HG02884 (cell line): ENCODE measurements around the gene RAB1A.

Experiments
- ATAC-seq: cut with Tn5 transposase; IDR thresholded peaks from one replicate; pipeline ENCODE4 v1.9.1; 2021; ENCODE audit warnings: mild to moderate bottlenecking, moderate library complexity; ENCODE audit not compliant: unreplicated experiment

RAB1A gene

GRCh38 chr2:65040400-65041261 lies 89.3 kb downstream of the RAB1A start:
- ATAC-seq: no peak

DNA sequence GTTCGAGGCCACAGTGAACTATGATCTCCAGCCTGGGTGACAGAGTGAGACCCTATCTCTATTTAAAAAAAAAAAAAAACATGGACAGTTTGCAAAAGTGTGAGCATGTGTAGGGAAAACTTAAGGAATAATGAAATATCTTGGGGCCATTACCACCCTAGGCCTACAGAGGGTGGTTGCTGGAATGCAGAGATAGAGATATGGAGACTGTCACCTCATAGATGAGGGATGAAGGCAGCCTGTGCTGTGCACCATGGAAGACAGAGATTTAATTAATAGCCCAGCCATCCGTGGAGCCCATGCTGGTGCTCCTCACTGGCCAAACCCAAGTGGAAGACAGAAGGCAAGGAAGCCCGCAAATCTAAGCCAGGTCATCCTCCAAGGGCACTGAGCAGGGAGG lies 90.3 kb downstream of the RAB1A start:
- ATAC-seq: no peak

GRCh38 chr2:65037178-65037577 lies 92.7 kb downstream of the RAB1A start:
- no peak for ATAC-seq
